SU-DHL-6 (cell line): Measurements from ENCODE around the gene RXRG.

Experiments used
- H2AFZ ChIP-seq: fragments of 200-600 bp; sonication (generic); 2 replicates; pipeline ENCODE4 v1.6.1; 2014; ENCODE audit warnings: low read depth, mild to moderate bottlenecking, moderate library complexity, mixed read lengths, antibody characterized with exemption, low read length; ENCODE audit not compliant: severe bottlenecking
- H3F3A ChIP-seq: fragments of 200-600 bp; shearing (Covaris generic); 2 replicates; pipeline ENCODE4 v1.6.0; 2016; ENCODE audit warnings: antibody characterized with exemption, mild to moderate bottlenecking; ENCODE audit not compliant: insufficient read depth
- H3K27ac ChIP-seq: fragments of 200-600 bp; sonication (generic); 2 replicates; pipeline ENCODE4 v1.5.1; 2016; ENCODE audit warnings: low read depth, mild to moderate bottlenecking, low read length, moderate library complexity, mixed read lengths
- H3K27me3 ChIP-seq: fragments of 200-600 bp; sonication (generic), shearing (Covaris generic); 2 replicates; pipeline ENCODE4 v1.6.0; 2014; ENCODE audit warnings: mild to moderate bottlenecking, low read length
- H3K36me3 ChIP-seq: fragments of 200-600 bp; sonication (generic); 2 replicates; pipeline ENCODE4 v1.6.1; 2014; ENCODE audit warnings: mild to moderate bottlenecking, low read length, mixed read lengths
- H3K4me2 ChIP-seq: fragments of 300-600, 200-600 bp; shearing (Covaris generic), sonication (generic); 2 replicates; pipeline ENCODE4 v1.6.0; 2014; ENCODE audit warnings: low read length, low read depth, mild to moderate bottlenecking; ENCODE audit not compliant: poor library complexity, severe bottlenecking
- H3K4me3 ChIP-seq: fragments of 200-600 bp; sonication (generic); 2 replicates; pipeline ENCODE4 v1.5.1; 2014; ENCODE audit warnings: antibody characterized with exemption, low read length, mild to moderate bottlenecking, mixed read lengths; ENCODE audit not compliant: insufficient read depth, poor library complexity, severe bottlenecking
- H3K79me2 ChIP-seq: fragments of 200-600 bp; sonication (generic); 2 replicates; pipeline ENCODE4 v1.6.1; 2014; ENCODE audit warnings: mild to moderate bottlenecking, low read length, moderate library complexity; ENCODE audit not compliant: insufficient read depth
- H3K9ac ChIP-seq: fragments of 200-600 bp; sonication (generic); 2 replicates; pipeline ENCODE4 v1.7.0; 2014; ENCODE audit warnings: mild to moderate bottlenecking, low read length
- H3K9me2 ChIP-seq: fragments of 200-600 bp; sonication (generic); replicated peaks from 2 replicates; pipeline ENCODE4 v1.6.1; 2014; ENCODE audit warnings: low read length; ENCODE audit not compliant: insufficient read depth
- H3K9me3 ChIP-seq: fragments of 200-600 bp; sonication (generic); 2 replicates; pipeline ENCODE4 v1.6.1; 2014; ENCODE audit warnings: low read length, mixed read lengths; ENCODE audit not compliant: insufficient read depth
- H4K20me1 ChIP-seq: fragments of 200-600 bp; sonication (generic); 2 replicates; pipeline ENCODE4 v1.6.1; 2014; ENCODE audit warnings: low read depth, mild to moderate bottlenecking, antibody characterized with exemption, low read length, moderate library complexity, mixed read lengths
- CTCF ChIP-seq: fragments of 200-600 bp; sonication (generic); IDR thresholded peaks from one replicate; pipeline ENCODE4 v1.5.1; 2017; ENCODE audit warnings: antibody characterized with exemption, mild to moderate bottlenecking, low read length, moderate library complexity; ENCODE audit not compliant: insufficient read depth, poor library complexity, severe bottlenecking
- EZH2phosphoT487 ChIP-seq: fragments of 200-600 bp; sonication (generic), shearing (Covaris generic); conservative IDR thresholded peaks from 2 replicates; pipeline ENCODE4 v1.6.1; 2018; ENCODE audit warnings: mild to moderate bottlenecking, antibody characterized with exemption, low read length, moderate library complexity, mixed read lengths

Gene RXRG

GRCh38 chr1:165419839-165420238 lies 25.1 kb downstream of the RXRG start:
- Histone ChIP-seq H3K27ac (no peak overlapping the region), H3K9ac (no peak overlapping the region)

GRCh38 chr1:165418195-165418594 lies 26.7 kb downstream of the RXRG start:
- Histone ChIP-seq H3K27ac (no peak overlapping the region), H4K20me1 (no peaks in the 10 kb centered on the region), H3K9me3 (no peaks in the 10 kb centered on the region), H3K79me2 (no peaks in the 10 kb centered on the region), H3K4me3 (no peak overlapping the region), H2AFZ (no peak overlapping the region), H3K27me3 (no peaks in the 10 kb centered on the region), H3F3A (no peaks in the 10 kb centered on the region), H3K9me2 (no peaks in the 10 kb centered on the region), H3K4me2 (no peak overlapping the region), H3K36me3 (no peaks in the 10 kb centered on the region), H3K9ac (no peak overlapping the region)
- TF ChIP-seq EZH2phosphoT487 (no peak), CTCF (no peak)

More at GRCh38 chr1:165419839-165420238, 25.1 kb downstream of the RXRG start:
- no peaks in the 10 kb centered on the region for H3K79me2 ChIP-seq
- H3K4me3 ChIP-seq = no peak overlapping the region
- H3K9me2 ChIP-seq = no peaks in the 10 kb centered on the region
- H3K27me3 ChIP-seq = no peaks in the 10 kb centered on the region
- H2AFZ ChIP-seq = no peak overlapping the region
- no peak overlapping the region for H3K4me2 ChIP-seq
- H3F3A ChIP-seq = no peaks in the 10 kb centered on the region
- H3K9me3 ChIP-seq = no peaks in the 10 kb centered on the region
- no peaks in the 10 kb centered on the region for H3K36me3 ChIP-seq
- no peak for TF ChIP-seq EZH2phosphoT487
- no peak for TF ChIP-seq CTCF
- H4K20me1 ChIP-seq = no peaks in the 10 kb centered on the region

- no peak overlapping the region for H3K27ac ChIP-seq
- TF ChIP-seq CTCF = no peak
- TF ChIP-seq EZH2phosphoT487 = no peak
Measured at GRCh38 chr1:165416876-165417275, 28.1 kb downstream of the RXRG start.

GRCh38 chr1:165415068-165415467 lies 29.9 kb downstream of the RXRG start:
- Histone ChIP-seq H3K27ac (no peak overlapping the region), H3K27me3 (no peaks in the 10 kb centered on the region), H3K36me3 (no peaks in the 10 kb centered on the region), H3K4me3 (no peak overlapping the region), H2AFZ (no peak overlapping the region), H3K9me3 (no peaks in the 10 kb centered on the region), H3F3A (no peaks in the 10 kb centered on the region), H3K79me2 (no peaks in the 10 kb centered on the region), H3K4me2 (no peak overlapping the region), H4K20me1 (no peaks in the 10 kb centered on the region), H3K9ac (no peak overlapping the region), H3K9me2 (no peaks in the 10 kb centered on the region)
- TF ChIP-seq EZH2phosphoT487 (no peak), CTCF (no peak)

More at GRCh38 chr1:165416876-165417275, 28.1 kb downstream of the RXRG start:
- Histone ChIP-seq H3K9me3 (no peaks in the 10 kb centered on the region), H2AFZ (no peak overlapping the region), H3K4me2 (no peak overlapping the region), H3K27me3 (no peaks in the 10 kb centered on the region), H3K4me3 (no peak overlapping the region), H3K9ac (no peak overlapping the region), H3K79me2 (no peaks in the 10 kb centered on the region), H4K20me1 (no peaks in the 10 kb centered on the region), H3K36me3 (no peaks in the 10 kb centered on the region), H3F3A (no peaks in the 10 kb centered on the region), H3K9me2 (no peaks in the 10 kb centered on the region)
